Aorta (tissue), 5 donors: Measurements from ENCODE around the gene C19orf53. TPM values are rescaled to one million over a fixed set of nuclear protein-coding genes. Genes with fewer than 3 reads are reported as not detected.
A peak's percentile ranks its signal among the peaks of the same experiment; 100 is the strongest.

ENCODE experiments used
- ATAC-seq: fragments of 200-7000 bp; cut with Tn5 transposase; one replicate; pipeline ENCODE4 v1.9.1; 2022; ENCODE audit warnings: moderate library complexity; ENCODE audit not compliant: low FRiP score
- DNase-seq, 2 donors: peaks; one replicate each; pipeline ENCODE4 v3.0.0-alpha.2; 2020
- H3K27ac ChIP-seq, 2 donors: one replicate each; pipeline ENCODE4 v1.5.1; 2013; ENCODE audit warnings: low read length in 2 of 2, mild to moderate bottlenecking in 2 of 2, moderate library complexity in 2 of 2, control low read depth in 1 of 2, inconsistent platforms in 1 of 2, low read depth in 1 of 2
- H3K27me3 ChIP-seq, 2 donors: one replicate each; pipeline ENCODE4 v1.6.1; 2013; ENCODE audit warnings: control low read depth in 1 of 2, low read length in 1 of 2, mild to moderate bottlenecking in 1 of 2, moderate library complexity in 1 of 2; ENCODE audit not compliant: insufficient read depth in 2 of 2, control insufficient read depth in 1 of 2
- H3K36me3 ChIP-seq, 2 donors: one replicate each; pipeline ENCODE4 v1.6.1; 2013; ENCODE audit warnings: control low read depth in 1 of 2, low read length in 1 of 2, mild to moderate bottlenecking in 1 of 2; ENCODE audit not compliant: insufficient read depth in 2 of 2, control insufficient read depth in 1 of 2
- H3K4me1 ChIP-seq, 2 donors: one replicate each; pipeline ENCODE4 v1.6.1; 2013; ENCODE audit warnings: low read length in 2 of 2, control low read depth in 1 of 2, mild to moderate bottlenecking in 1 of 2, moderate library complexity in 1 of 2; ENCODE audit not compliant: insufficient read depth in 2 of 2, control insufficient read depth in 1 of 2
- H3K4me3 ChIP-seq, 2 donors: one replicate each; pipeline ENCODE4 v1.5.1; 2013; ENCODE audit warnings: low read length in 2 of 2, control low read depth in 1 of 2, mild to moderate bottlenecking in 1 of 2
- H3K9me3 ChIP-seq: one replicate; pipeline ENCODE4 v1.6.1; 2013; ENCODE audit warnings: mild to moderate bottlenecking, low read length; ENCODE audit not compliant: control insufficient read depth
- WGBS, 2 donors: extraction: QIAGEN DNeasy Blood & Tissue Kit; methylation state at CpG; one replicate each; pipeline ENCODE4 v1.1.7; 2013; 5-methylcytosine and 5-hydroxymethylcytosine counted together
- intact Hi-C, 2 donors: fragments of 100-400 bp; cut with DNase I; formaldehyde crosslinking; loops; one replicate each; pipeline versions ENCODE4 v1.14.2 to v1.15.0; 2022
- polyA plus RNA-seq, 2 donors: library from polyadenylated mRNA; stranded (reverse); fragments of 200-250 nt; gene quantifications; one replicate each; pipeline ENCODE4 v1.2.3, GENCODE V29; 2013
- total RNA-seq, 2 donors: library from RNA; stranded (reverse); fragmentation: NEBNext Ultra II Directional; extraction: Animal tissue kit (Norgen Biotek cat#: 25700); gene quantifications; one replicate each; pipeline ENCODE4 v1.2.1, GENCODE V29; 2021
- donor health status: healthy with polysubstance abuse.
- donor health status: Bipolar disorder and iron deficiency.
- donor health status: DM: no; HTN: no; CAD: no.
- donor health status: DM: no; HTN: no; CAD: no.
- donor health status: DM: yes; HTN: yes; CAD: no.

C19orf53 gene
- total and polyA plus RNA-seq, 4 donors: 57.8 to 172 (median 82.6) TPM

- H3K9me3 ChIP-seq: no peaks in the 10 kb centered on the region
- H3K4me1 ChIP-seq: peaks cover 0 to 2% of the 10 kb centered on the region in 2 donors
- H3K36me3 ChIP-seq: no peaks in the 10 kb centered on the region
- DNase-seq (no peak), ATAC-seq (no peak)
- 6 to 11% methylated on average over 23 to 42 of the region's 42 CpGs for WGBS, 2 donors
- intact Hi-C loops: loop anchor here in 1 of 2 donors (2.0 kb wide), 1 partner anchor 37 kb away; no protein-coding TSS in a partner anchor
- peak overlapping the region; percentile 8 to 95 for H3K27ac ChIP-seq
- no peaks in the 10 kb centered on the region for H3K27me3 ChIP-seq
- H3K4me3 ChIP-seq: peak overlapping the region; percentile 61 to 70
Measured at GRCh38 chr19:13795595-13796300, 21.5 kb downstream of the C19orf53 start.

DNA sequence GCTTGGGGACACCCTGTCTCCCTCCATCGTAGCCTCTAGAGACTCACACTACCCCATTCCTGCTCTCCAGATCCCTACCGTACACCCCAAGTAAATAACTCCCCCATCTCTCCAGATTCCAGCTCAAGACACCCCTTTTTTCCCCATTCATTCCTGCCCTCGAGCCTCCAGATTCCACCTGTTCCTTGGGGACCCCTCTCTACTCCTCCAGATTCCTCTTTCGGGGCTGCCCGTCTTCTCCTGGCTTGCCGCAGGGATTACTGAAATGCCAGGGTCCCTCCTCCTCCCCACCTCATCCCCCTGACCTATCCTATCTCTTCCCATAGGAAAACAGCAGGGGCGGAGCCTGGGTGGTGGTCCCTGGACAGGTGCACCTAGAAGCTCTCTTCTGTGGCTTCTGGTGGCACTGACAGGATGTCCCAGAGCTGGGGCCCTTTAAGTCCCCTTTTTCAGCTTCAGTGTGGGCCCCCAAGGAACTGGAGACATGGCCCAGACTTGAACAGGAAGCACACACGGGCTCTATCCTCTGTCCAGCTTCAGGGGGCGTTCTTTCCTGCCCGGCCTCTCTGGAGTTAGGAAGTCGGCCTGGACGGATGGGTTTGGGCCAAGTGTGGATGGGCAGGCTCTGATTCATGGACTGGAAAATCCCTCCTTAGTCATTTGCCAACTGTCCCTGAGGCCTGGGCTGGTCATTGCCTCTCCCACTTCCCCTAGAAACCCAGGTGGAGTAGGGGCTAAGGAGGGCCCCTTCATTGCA lies 22.2 kb downstream of the C19orf53 start:
- no peaks in the 10 kb centered on the region for H3K9me3 ChIP-seq
- peak overlapping the region in 1 of 2 donors; percentile 95 for H3K27ac ChIP-seq
- no peaks in the 10 kb centered on the region for H3K27me3 ChIP-seq
- peak overlapping the region; percentile 8 to 61 for H3K4me3 ChIP-seq
- 11 to 14% methylated on average over 12 of the region's 12 CpGs for WGBS, 2 donors
- H3K4me1 ChIP-seq: peaks cover 0 to 2% of the 10 kb centered on the region in 2 donors
- intact Hi-C loops: loop anchor here in 1 of 2 donors (2.0 kb wide), 1 partner anchor 36 kb away; no protein-coding TSS in a partner anchor
- H3K36me3 ChIP-seq: no peaks in the 10 kb centered on the region
- DNase-seq (peak; percentile 91), ATAC-seq (peak; percentile 50)

- 54 to 56% methylated on average over 4 of the region's 4 CpGs for WGBS, 2 donors
- Histone ChIP-seq H3K4me1 (peaks cover 0 to 2% of the 10 kb centered on the region in 2 donors), H3K9me3 (no peaks in the 10 kb centered on the region), H3K27me3 (no peaks in the 10 kb centered on the region), H3K36me3 (no peaks in the 10 kb centered on the region), H3K4me3 (no peak overlapping the region), H3K27ac (peak overlapping the region in 1 of 2 donors; percentile 93)
- DNase-seq (no peak), ATAC-seq (no peak)
- intact Hi-C loops: loop anchor here in 1 of 2 donors (2.0 kb wide), 1 partner anchor 36 kb away; no protein-coding TSS in a partner anchor
Measured at GRCh38 chr19:13797058-13797440, 22.8 kb downstream of the C19orf53 start.

DNA sequence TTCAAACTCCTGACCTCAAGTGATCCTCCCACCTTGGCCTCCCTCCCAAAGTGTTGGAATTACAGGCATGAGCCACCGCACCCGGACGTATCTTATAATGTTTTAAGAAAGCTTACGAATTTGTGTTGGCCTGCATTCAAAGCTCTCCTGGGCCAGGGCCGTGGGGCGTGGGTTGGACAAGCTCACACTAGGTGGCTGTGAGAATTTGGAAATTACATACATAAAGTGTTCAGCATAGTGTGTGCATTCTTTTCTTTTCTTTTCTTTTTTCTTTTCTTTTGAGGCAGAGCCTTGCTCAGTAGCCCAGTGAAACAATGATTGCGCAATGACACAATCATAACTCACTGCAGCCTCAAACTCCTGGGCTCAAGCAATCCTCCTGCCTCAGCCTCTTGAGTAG lies 23.6 kb downstream of the C19orf53 start:
- no peaks in the 10 kb centered on the region for H3K36me3 ChIP-seq
- DNase-seq (peak; percentile 82 to 87), ATAC-seq (no peak)
- peak overlapping the region in 1 of 2 donors; percentile 33 for H3K27ac ChIP-seq
- 6 to 14% methylated on average over 7 of the region's 7 CpGs for WGBS, 2 donors
- intact Hi-C loops: loop anchor here in 1 of 2 donors (2.0 kb wide), 1 partner anchor 35 kb away; no protein-coding TSS in a partner anchor
- no peak overlapping the region for H3K4me3 ChIP-seq
- H3K4me1 ChIP-seq: peaks cover 0 to 2% of the 10 kb centered on the region in 2 donors
- no peaks in the 10 kb centered on the region for H3K9me3 ChIP-seq
- H3K27me3 ChIP-seq: no peaks in the 10 kb centered on the region

DNA sequence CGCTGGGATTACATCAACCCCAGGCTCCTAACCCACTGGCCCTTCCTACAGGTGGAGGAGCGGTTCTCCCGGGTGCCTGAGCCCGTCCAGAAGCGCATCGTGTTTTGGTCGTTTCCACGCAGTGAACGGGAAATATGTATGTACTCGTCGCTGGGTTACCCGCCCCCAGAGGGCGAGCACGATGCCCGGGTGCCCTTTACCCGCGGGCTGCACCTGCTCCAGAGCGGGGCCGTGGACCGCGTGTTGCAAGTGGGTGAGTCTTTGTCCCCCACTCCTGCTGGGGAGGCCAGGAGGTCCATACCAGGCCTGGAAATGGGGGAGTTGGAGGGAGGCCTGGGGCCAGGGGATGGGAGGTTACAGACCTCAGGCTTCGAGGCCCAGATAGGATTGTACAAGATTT lies 25.4 kb downstream of the C19orf53 start:
- H3K9me3 ChIP-seq: no peaks in the 10 kb centered on the region
- H3K27ac ChIP-seq: no peak overlapping the region
- peaks cover 0 to 2% of the 10 kb centered on the region in 2 donors for H3K4me1 ChIP-seq
- intact Hi-C loops: no loop called here
- no peaks in the 10 kb centered on the region for H3K27me3 ChIP-seq
- H3K4me3 ChIP-seq: no peak overlapping the region
- WGBS, 2 donors: 94 to 95% methylated on average over 22 of the region's 22 CpGs
- ATAC-seq (no peak), DNase-seq (no peak)
- H3K36me3 ChIP-seq: no peaks in the 10 kb centered on the region

GRCh38 chr19:13803038-13803437 lies 28.8 kb downstream of the C19orf53 start:
- no peak for ATAC-seq

DNA sequence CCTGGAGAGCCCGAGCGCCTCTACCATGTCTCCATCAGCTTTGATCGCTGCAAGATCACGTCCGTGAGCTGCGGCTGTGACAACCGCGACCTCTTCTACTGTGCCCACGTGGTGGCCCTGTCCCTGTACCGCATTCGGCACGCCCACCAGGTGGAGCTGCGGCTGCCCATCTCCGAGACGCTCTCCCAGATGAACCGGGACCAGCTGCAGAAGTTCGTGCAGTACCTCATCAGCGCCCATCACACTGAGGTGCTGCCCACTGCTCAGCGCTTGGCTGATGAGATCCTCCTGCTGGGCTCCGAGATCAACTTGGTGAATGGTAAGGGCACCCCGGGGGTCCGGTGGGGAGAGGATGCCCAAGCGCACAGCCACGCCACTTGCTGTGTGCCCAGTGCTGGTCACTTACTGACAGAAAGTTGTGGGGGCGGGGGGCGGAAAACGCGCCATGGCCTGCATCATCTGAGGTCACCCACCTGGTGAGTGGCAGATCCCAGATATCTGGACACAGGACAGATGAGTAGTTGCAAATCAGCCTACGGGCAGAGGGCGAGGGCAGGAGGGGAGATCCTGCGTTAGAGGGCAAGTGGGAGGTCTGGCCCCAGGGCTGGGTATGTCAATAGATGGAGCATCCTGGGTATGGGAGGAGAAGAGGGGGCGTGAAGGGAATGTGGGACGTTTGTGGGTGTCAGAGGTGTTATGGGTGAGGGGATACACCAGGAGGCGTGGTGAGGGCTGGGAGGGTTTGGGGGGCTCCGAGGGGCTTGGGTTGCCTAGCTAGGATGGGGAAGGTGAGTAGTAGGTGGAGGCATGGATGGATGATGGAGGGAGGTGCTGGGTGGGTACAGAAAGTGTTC lies 30.8 kb downstream of the C19orf53 start:
- no peaks in the 10 kb centered on the region for H3K27me3 ChIP-seq
- H3K36me3 ChIP-seq: no peaks in the 10 kb centered on the region
- 75% methylated on average over 35 of the region's 35 CpGs for WGBS, 2 donors
- H3K4me3 ChIP-seq: no peak overlapping the region
- no peak for DNase-seq
- no peak for ATAC-seq
- no peaks in the 10 kb centered on the region for H3K9me3 ChIP-seq
- no peaks in the 10 kb centered on the region for H3K4me1 ChIP-seq
- intact Hi-C loops: no loop called here
- no peak overlapping the region for H3K27ac ChIP-seq

More at GRCh38 chr19:13803038-13803437, 28.8 kb downstream of the C19orf53 start:
- H3K27me3 ChIP-seq: no peaks in the 10 kb centered on the region
- no peak for DNase-seq
- intact Hi-C loops: no loop called here
- no peaks in the 10 kb centered on the region for H3K4me1 ChIP-seq
- no peaks in the 10 kb centered on the region for H3K36me3 ChIP-seq
- no peak overlapping the region for H3K27ac ChIP-seq
- 85 to 86% methylated on average over 8 to 9 of the region's 9 CpGs for WGBS, 2 donors
- no peaks in the 10 kb centered on the region for H3K9me3 ChIP-seq
- H3K4me3 ChIP-seq: no peak overlapping the region

- intact Hi-C loops: no loop called here
- H3K36me3 ChIP-seq: no peaks in the 10 kb centered on the region
- no peaks in the 10 kb centered on the region for H3K27me3 ChIP-seq
- no peak overlapping the region for H3K27ac ChIP-seq
- no peak for DNase-seq
- ATAC-seq: no peak
- no peaks in the 10 kb centered on the region for H3K4me1 ChIP-seq
- 95 to 97% methylated on average over 3 of the region's 3 CpGs for WGBS, 2 donors
- H3K4me3 ChIP-seq: no peak overlapping the region
- no peaks in the 10 kb centered on the region for H3K9me3 ChIP-seq
Measured at GRCh38 chr19:13806728-13807127, 32.5 kb downstream of the C19orf53 start.
